ENCODE measurements around the gene EIF4B.

- no peak for TF ChIP-seq CTCF (IDR thresholded peaks at IDR 0.05)
- TF ChIP-seq ZFX (IDR thresholded peaks at IDR 0.05; ENCODE audit: borderline replicate concordance): no peak
These were observed 40.5 kb downstream of the EIF4B start for GRCh38 chr12:53046655-53047220.

Data from 22Rv1 (cell line).